ENCODE measurements around the gene NDFIP2.

The NDFIP2 gene

GRCh38 chr13:79458436-79458835 lies 22.5 kb upstream of the NDFIP2 start:
- in situ Hi-C loops (cut with MboI; ENCODE audit: low sequenced_read_pairs), result no loop called here

GRCh38 chr13:79459906-79460305 lies 21.0 kb upstream of the NDFIP2 start:
- in situ Hi-C loops (cut with MboI; ENCODE audit: low sequenced_read_pairs), result no loop called here

- in situ Hi-C loops (cut with MboI; ENCODE audit: low sequenced_read_pairs), result no loop called here
Measured at GRCh38 chr13:79462895-79463294, 18.1 kb upstream of the NDFIP2 start.

GRCh38 chr13:79463604-79464003 lies 17.4 kb upstream of the NDFIP2 start:
- in situ Hi-C loops (cut with MboI; ENCODE audit: low sequenced_read_pairs), result no loop called here

- in situ Hi-C loops (cut with MboI; ENCODE audit: low sequenced_read_pairs), result no loop called here
Measured at GRCh38 chr13:79466872-79467271, 14.1 kb upstream of the NDFIP2 start.

- in situ Hi-C loops (cut with MboI; ENCODE audit: low sequenced_read_pairs), result no loop called here
Measured at GRCh38 chr13:79468402-79468801, 12.6 kb upstream of the NDFIP2 start.

GRCh38 chr13:79468819-79469218 lies 12.1 kb upstream of the NDFIP2 start:
- in situ Hi-C loops (cut with MboI; ENCODE audit: low sequenced_read_pairs), result no loop called here

GRCh38 chr13:79469608-79470007 lies 11.3 kb upstream of the NDFIP2 start:
- in situ Hi-C loops (cut with MboI; ENCODE audit: low sequenced_read_pairs), result no loop called here

GRCh38 chr13:79470666-79471065 lies 10.3 kb upstream of the NDFIP2 start:
- in situ Hi-C loops (cut with MboI; ENCODE audit: low sequenced_read_pairs), result no loop called here

- in situ Hi-C loops (cut with MboI; ENCODE audit: low sequenced_read_pairs), result no loop called here
Measured at GRCh38 chr13:79475569-79475968, 5.4 kb upstream of the NDFIP2 start.

- in situ Hi-C loops (cut with MboI; ENCODE audit: low sequenced_read_pairs), result no loop called here
Measured at GRCh38 chr13:79477968-79478367, 3.0 kb upstream of the NDFIP2 start.

- in situ Hi-C loops (cut with MboI; ENCODE audit: low sequenced_read_pairs), result no loop called here
Measured at GRCh38 chr13:79479882-79480281, 1.1 kb upstream of the NDFIP2 start.

- in situ Hi-C loops (cut with MboI; ENCODE audit: low sequenced_read_pairs), result no loop called here
Measured at GRCh38 chr13:79481685-79482052, 714 bp downstream of the NDFIP2 start.

- in situ Hi-C loops (cut with MboI; ENCODE audit: low sequenced_read_pairs), result no loop called here
Measured at GRCh38 chr13:79482281-79482970, 1.5 kb downstream of the NDFIP2 start.

GRCh38 chr13:79483086-79483706 lies 2.2 kb downstream of the NDFIP2 start:
- in situ Hi-C loops (cut with MboI; ENCODE audit: low sequenced_read_pairs), result no loop called here

GRCh38 chr13:79485014-79485811 lies 4.3 kb downstream of the NDFIP2 start:
- in situ Hi-C loops (cut with MboI; ENCODE audit: low sequenced_read_pairs), result no loop called here

GRCh38 chr13:79486433-79487188 lies 5.7 kb downstream of the NDFIP2 start:
- in situ Hi-C loops (cut with MboI; ENCODE audit: low sequenced_read_pairs), result no loop called here

GRCh38 chr13:79490326-79490725 lies 9.4 kb downstream of the NDFIP2 start:
- in situ Hi-C loops (cut with MboI; ENCODE audit: low sequenced_read_pairs), result no loop called here

- in situ Hi-C loops (cut with MboI; ENCODE audit: low sequenced_read_pairs), result no loop called here
Measured at GRCh38 chr13:79490824-79491223, 9.9 kb downstream of the NDFIP2 start.

- in situ Hi-C loops (cut with MboI; ENCODE audit: low sequenced_read_pairs), result no loop called here
Measured at GRCh38 chr13:79491715-79492114, 10.8 kb downstream of the NDFIP2 start.

- in situ Hi-C loops (cut with MboI; ENCODE audit: low sequenced_read_pairs), result no loop called here
Measured at GRCh38 chr13:79492313-79492798, 11.4 kb downstream of the NDFIP2 start.
